K562 (cell line): Measurements from ENCODE around the gene DYNC2LI1.

Experiments used
- EZH2 ChIP-seq: IDR thresholded peaks from 2 replicates; pipeline ENCODE4 v1.6.1; 2012; ENCODE audit warnings: low read depth, mild to moderate bottlenecking, inconsistent platforms, low read length, borderline replicate concordance
- HSF4 ChIP-seq: fragments of 250-450 bp; sonication (Bioruptor Pico); IDR thresholded peaks from 2 replicates; pipeline ENCODE4 v2.1.2; 2022; ENCODE audit warnings: mild to moderate bottlenecking, moderate library complexity, borderline replicate concordance
- SRF ChIP-seq, 2 experiments: fragments of 250-450, 450-650 bp in 1 of 2; sonication (Bioruptor Pico) in 1 of 2; sonication (generic) in 1 of 2; formaldehyde crosslinking; IDR thresholded peaks; 2 replicates each; pipeline versions ENCODE4 v1.5.0 to v1.5.1; 2020 to 2022; ENCODE audit warnings: mild to moderate bottlenecking in 1 of 2, missing genetic modification reagents in 1 of 2

DNA sequence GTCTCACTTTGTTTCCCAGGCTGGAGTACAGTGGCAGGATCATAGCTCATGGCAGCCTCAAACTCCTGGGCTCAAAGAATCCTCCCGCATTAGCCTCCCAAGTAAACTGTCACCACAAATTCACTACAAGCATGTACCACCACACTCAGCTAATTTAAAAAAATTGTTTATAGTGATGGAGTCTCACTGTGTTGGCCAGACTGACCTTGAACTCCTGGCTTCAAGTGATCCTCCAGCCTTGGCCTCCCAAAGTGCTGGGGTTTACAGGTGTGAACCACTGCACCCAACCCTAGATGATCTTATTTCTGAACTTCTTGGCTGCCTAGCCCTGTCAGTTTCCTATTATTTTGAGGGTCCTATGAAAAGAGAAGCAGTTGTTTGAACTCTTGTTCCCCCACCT, 14.8 kb downstream of the DYNC2LI1 start:
- TF ChIP-seq EZH2: no peak
- no peak for TF ChIP-seq HSF4
- no peak for TF ChIP-seq SRF (CRISPR knock-in tag; IDR thresholded peaks at IDR 0.05)
